BLaER1 (cell line): ENCODE measurements around the gene SNAP91.

Experiments
- H3K27ac ChIP-seq: shearing (Covaris generic); formaldehyde crosslinking; 2 replicates; pipeline ENCODE4 v1.8.1; 2022
- H3K27me3 ChIP-seq: shearing (Covaris generic); formaldehyde crosslinking; 2 replicates; pipeline ENCODE4 v1.8.1; 2022
- H3K36me3 ChIP-seq: shearing (Covaris generic); formaldehyde crosslinking; 2 replicates; pipeline ENCODE4 v1.8.1; 2022
- H3K4me1 ChIP-seq: shearing (Covaris generic); formaldehyde crosslinking; 2 replicates; pipeline ENCODE4 v1.8.1; 2022
- H3K4me2 ChIP-seq: shearing (Covaris generic); formaldehyde crosslinking; 2 replicates; pipeline ENCODE4 v1.8.1; 2022
- H3K4me3 ChIP-seq: shearing (Covaris generic); formaldehyde crosslinking; 2 replicates; pipeline ENCODE4 v1.8.1; 2022
- H3K9ac ChIP-seq: shearing (Covaris generic); formaldehyde crosslinking; 2 replicates; pipeline ENCODE4 v1.8.1; 2022
- H3K9me3 ChIP-seq: shearing (Covaris generic); formaldehyde crosslinking; 2 replicates; pipeline ENCODE4 v1.8.1; 2022
- H4K20me1 ChIP-seq: shearing (Covaris generic); formaldehyde crosslinking; 2 replicates; pipeline ENCODE4 v1.8.1; 2022
- Cebpa-rat ChIP-seq: shearing (Covaris generic); IDR thresholded peaks from 2 replicates; pipeline ENCODE4 v1.8.1; 2022

The SNAP91 gene

DNA sequence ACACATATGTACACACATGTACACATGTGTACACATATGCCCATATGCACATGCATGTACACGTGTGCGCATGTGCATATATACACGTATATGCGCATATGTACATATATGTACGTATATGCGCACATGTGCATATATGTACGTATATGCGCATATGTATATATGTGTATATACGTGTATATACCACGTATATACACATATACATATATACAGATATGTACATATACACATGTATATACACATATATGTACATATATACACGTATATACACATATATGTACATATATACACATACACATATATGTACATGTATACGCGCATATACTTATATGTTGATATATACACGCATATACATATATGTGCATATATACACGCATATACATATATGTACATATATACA, 8.9 kb upstream of the SNAP91 start:
- TF ChIP-seq Cebpa-rat = no peak
- Histone ChIP-seq H3K9me3 (no peaks in the 10 kb centered on the region), H3K9ac (no peak overlapping the region), H3K4me3 (no peak overlapping the region), H3K27ac (no peak overlapping the region), H4K20me1 (no peaks in the 10 kb centered on the region), H3K27me3 (no peaks in the 10 kb centered on the region), H3K36me3 (no peaks in the 10 kb centered on the region), H3K4me1 (no peaks in the 10 kb centered on the region), H3K4me2 (no peak overlapping the region)

DNA sequence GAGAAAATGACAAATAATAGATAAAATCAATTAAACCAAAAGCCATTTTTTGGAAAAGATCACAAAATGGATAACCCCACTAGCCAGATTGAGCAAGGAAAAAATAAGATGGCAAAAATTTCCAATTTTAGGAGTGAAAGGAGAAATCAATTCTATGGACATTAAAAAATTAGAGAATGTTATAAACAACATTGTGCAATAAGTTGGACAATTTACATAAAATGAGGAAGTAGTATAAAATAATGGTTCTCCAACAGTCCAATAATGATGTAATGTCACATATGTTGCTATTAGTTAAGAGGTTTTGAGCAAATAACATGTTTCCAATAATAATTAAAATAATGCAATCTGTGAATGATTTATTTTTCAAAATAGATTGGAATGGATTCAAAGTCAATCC, 3.1 kb upstream of the SNAP91 start:
- Histone ChIP-seq H3K27ac (no peak overlapping the region), H3K4me3 (no peak overlapping the region)

GRCh38 chr6:83709748-83710050, 798 bp upstream of the SNAP91 start:
- no peaks in the 10 kb centered on the region; the same call in 1 of the 2 replicates for H3K9me3 ChIP-seq
- no peak overlapping the region for H3K9ac ChIP-seq
- H3K4me1 ChIP-seq = no peaks in the 10 kb centered on the region
- TF ChIP-seq Cebpa-rat = no peak
- no peaks in the 10 kb centered on the region for H3K36me3 ChIP-seq
- H3K27ac ChIP-seq = no peak overlapping the region
- H4K20me1 ChIP-seq = no peaks in the 10 kb centered on the region
- H3K4me2 ChIP-seq = peak overlapping the region; percentile 86
- H3K4me3 ChIP-seq = peak overlapping the region; percentile 72
- H3K27me3 ChIP-seq = peaks cover 29% of the 10 kb centered on the region

More for the DNA sequence above, 3.1 kb upstream of the SNAP91 start:
- H3K9me3 ChIP-seq = no peaks in the 10 kb centered on the region; the same call in 1 of the 2 replicates
- H3K36me3 ChIP-seq = no peaks in the 10 kb centered on the region
- TF ChIP-seq Cebpa-rat = no peak
- no peak overlapping the region for H3K4me2 ChIP-seq
- no peaks in the 10 kb centered on the region for H4K20me1 ChIP-seq
- H3K4me1 ChIP-seq = no peaks in the 10 kb centered on the region
- H3K27me3 ChIP-seq = peaks cover 29% of the 10 kb centered on the region
- no peak overlapping the region for H3K9ac ChIP-seq

DNA sequence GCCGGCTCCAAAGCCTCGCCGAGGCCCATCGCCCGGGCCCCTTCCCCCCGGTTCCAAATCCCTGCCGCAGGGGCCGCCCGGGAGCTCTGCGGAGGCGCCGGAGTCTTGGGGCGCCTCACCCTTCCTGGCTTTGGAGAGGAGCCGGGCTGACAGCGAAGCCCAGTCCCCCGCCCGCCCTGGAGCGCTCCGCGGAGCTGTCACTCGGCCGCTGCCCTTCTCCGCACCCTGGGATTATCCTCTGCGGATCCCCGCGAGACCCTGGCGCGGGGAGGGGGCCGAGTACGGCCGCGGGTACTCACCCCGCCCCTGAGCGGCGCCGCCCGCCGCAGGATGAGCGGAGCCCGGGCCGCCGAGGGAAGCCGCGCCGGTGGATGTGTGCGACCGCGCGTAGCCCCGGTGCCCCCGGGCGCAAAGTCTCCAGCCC, 343 bp downstream of the SNAP91 start:
- H3K4me2 ChIP-seq = peak overlapping the region; percentile 86
- no peaks in the 10 kb centered on the region; the same call in 1 of the 2 replicates for H3K9me3 ChIP-seq
- H4K20me1 ChIP-seq = no peaks in the 10 kb centered on the region
- no peak for TF ChIP-seq Cebpa-rat
- H3K36me3 ChIP-seq = no peaks in the 10 kb centered on the region
- no peak overlapping the region for H3K9ac ChIP-seq
- H3K27me3 ChIP-seq = peaks cover 29% of the 10 kb centered on the region
- peak overlapping the region; percentile 72 for H3K4me3 ChIP-seq
- H3K4me1 ChIP-seq = no peaks in the 10 kb centered on the region
- no peak overlapping the region for H3K27ac ChIP-seq

DNA sequence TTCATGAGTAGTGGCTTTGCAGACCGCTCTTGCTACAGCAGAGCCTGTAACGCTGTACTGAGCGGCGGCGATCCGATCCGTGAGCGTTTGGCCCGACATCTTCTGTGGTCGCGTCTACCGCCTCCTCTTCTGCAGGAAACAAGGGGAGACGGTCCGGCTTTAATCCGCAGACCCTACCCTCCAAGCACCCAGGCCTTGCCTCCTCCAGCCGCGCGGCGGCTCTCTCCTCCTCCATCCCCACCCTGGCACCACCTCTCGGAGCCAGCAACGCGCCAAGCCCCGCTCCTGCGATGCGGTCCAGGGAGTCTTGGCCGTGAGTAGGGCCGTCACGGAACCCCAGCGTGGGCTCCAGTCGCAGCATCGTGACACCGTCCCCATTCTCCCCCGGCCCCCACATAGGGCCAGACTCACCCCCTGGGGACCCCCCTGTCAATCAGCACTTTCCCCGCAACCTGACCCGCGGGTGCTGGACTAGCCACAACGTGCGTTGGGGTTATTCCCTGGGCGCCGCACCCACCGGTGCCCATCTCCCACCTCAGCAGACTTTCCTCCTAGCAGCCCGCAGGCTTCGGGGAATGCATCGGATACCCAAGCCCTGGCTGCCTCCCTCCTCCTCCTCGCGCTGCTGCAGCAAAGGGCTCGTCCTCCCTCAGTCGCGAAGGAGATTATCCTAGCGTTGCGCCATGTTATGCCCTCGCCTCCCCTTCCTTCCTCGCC, 914 bp downstream of the SNAP91 start:
- no peaks in the 10 kb centered on the region for H4K20me1 ChIP-seq
- peaks cover 29% of the 10 kb centered on the region for H3K27me3 ChIP-seq
- H3K4me3 ChIP-seq = peak overlapping the region; percentile 72
- peak overlapping the region; percentile 86 for H3K4me2 ChIP-seq
- no peak for TF ChIP-seq Cebpa-rat
- H3K4me1 ChIP-seq = no peaks in the 10 kb centered on the region
- no peak overlapping the region for H3K27ac ChIP-seq
- H3K9ac ChIP-seq = no peak overlapping the region
- H3K9me3 ChIP-seq = no peaks in the 10 kb centered on the region; the same call in 1 of the 2 replicates
- H3K36me3 ChIP-seq = no peaks in the 10 kb centered on the region

DNA sequence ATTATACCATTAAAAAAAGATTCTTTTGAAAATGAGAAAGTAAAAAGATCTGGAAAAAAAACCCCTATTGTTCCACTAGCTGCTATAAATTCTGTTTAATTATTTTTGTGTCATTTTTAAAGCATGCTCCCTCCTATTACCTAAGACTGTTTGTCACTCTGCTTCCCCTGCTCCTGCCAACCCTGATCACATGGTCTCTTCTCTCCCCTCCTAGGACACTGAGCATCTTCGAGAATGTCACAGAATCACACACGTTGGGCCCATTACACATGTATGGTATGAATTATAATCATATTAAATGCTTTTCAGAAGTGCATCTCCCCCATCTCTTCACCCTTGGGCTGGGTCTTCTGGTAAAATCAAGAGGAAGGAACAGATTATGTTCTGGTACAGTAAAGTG, 6.2 kb downstream of the SNAP91 start:
- no peaks in the 10 kb centered on the region for H3K36me3 ChIP-seq
- H3K9ac ChIP-seq = no peak overlapping the region
- no peak overlapping the region for H3K27ac ChIP-seq
- no peaks in the 10 kb centered on the region for H3K9me3 ChIP-seq
- no peak overlapping the region for H3K4me2 ChIP-seq
- H4K20me1 ChIP-seq = no peaks in the 10 kb centered on the region
- no peaks in the 10 kb centered on the region for H3K4me1 ChIP-seq
- TF ChIP-seq Cebpa-rat = no peak
- no peak overlapping the region for H3K4me3 ChIP-seq
- peaks cover 5% of the 10 kb centered on the region for H3K27me3 ChIP-seq

- Histone ChIP-seq H4K20me1 (no peaks in the 10 kb centered on the region), H3K9me3 (no peaks in the 10 kb centered on the region), H3K4me1 (no peaks in the 10 kb centered on the region), H3K9ac (no peak overlapping the region), H3K27me3 (no peaks in the 10 kb centered on the region), H3K36me3 (no peaks in the 10 kb centered on the region), H3K4me3 (no peak overlapping the region), H3K4me2 (no peak overlapping the region), H3K27ac (no peak overlapping the region)
- no peak for TF ChIP-seq Cebpa-rat
These were observed 6.8 kb downstream of the SNAP91 start for GRCh38 chr6:83702077-83702476.

DNA sequence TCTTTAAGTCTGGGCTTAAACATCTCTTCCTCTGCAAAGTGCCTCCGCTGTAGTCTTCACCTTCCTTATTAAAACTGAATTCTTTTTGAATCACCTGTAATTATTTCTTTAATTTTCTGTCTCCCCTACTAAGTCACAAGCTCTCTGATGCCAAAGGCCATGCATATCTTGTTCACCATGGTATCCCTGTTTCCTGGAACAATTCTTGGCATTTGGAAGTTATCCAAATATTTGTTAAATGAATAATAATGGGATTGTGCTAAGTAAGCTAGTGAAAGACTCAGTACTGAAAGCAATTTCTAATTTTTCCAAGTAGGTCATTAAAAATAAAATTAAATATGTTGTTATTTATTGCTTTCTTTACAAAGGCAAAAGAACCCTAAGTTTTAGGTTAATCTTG, 12.2 kb downstream of the SNAP91 start:
- no peak for TF ChIP-seq Cebpa-rat
- Histone ChIP-seq H3K9ac (no peak overlapping the region), H3K4me3 (no peak overlapping the region), H3K9me3 (no peaks in the 10 kb centered on the region), H3K4me2 (no peak overlapping the region), H3K36me3 (no peaks in the 10 kb centered on the region), H3K4me1 (no peaks in the 10 kb centered on the region), H3K27me3 (no peaks in the 10 kb centered on the region), H4K20me1 (no peaks in the 10 kb centered on the region), H3K27ac (no peak overlapping the region)

GRCh38 chr6:83685481-83685880, 23.4 kb downstream of the SNAP91 start:
- no peaks in the 10 kb centered on the region for H3K4me1 ChIP-seq
- no peak for TF ChIP-seq Cebpa-rat

GRCh38 chr6:83677791-83678190, 31.1 kb downstream of the SNAP91 start:
- Histone ChIP-seq H4K20me1 (no peaks in the 10 kb centered on the region), H3K9ac (no peak overlapping the region), H3K27me3 (no peaks in the 10 kb centered on the region), H3K36me3 (no peaks in the 10 kb centered on the region), H3K9me3 (no peaks in the 10 kb centered on the region), H3K27ac (no peak overlapping the region), H3K4me1 (no peaks in the 10 kb centered on the region), H3K4me3 (no peak overlapping the region), H3K4me2 (no peak overlapping the region)
- no peak for TF ChIP-seq Cebpa-rat

More at GRCh38 chr6:83685481-83685880, 23.4 kb downstream of the SNAP91 start:
- H3K4me2 ChIP-seq = no peak overlapping the region
- no peak overlapping the region for H3K9ac ChIP-seq
- H4K20me1 ChIP-seq = no peaks in the 10 kb centered on the region
- no peak overlapping the region for H3K4me3 ChIP-seq
- no peaks in the 10 kb centered on the region for H3K9me3 ChIP-seq
- H3K27ac ChIP-seq = no peak overlapping the region
- no peaks in the 10 kb centered on the region for H3K36me3 ChIP-seq
- H3K27me3 ChIP-seq = no peaks in the 10 kb centered on the region

DNA sequence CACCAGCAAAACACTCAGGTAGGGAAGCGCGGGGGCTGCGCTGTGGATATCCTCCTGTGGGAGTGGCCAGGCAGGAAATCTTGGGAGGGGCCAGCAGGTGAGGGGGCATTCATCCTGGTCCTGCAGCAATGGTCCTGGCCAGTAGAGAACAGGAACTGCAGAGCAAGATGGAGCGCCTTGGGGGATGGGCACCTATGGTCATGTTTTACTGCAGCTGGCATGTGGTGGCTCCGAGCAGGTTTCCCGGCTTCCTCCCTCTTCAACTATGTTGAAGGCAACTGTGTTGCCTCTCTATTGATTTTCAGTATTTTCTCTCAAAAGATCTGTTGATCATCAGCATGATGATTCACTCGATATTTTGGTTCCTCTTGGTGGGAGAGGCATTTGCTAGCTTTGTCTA, 70.9 kb downstream of the SNAP91 start:
- H4K20me1 ChIP-seq = no peaks in the 10 kb centered on the region
- no peak for TF ChIP-seq Cebpa-rat
- H3K9ac ChIP-seq = no peak overlapping the region
- no peak overlapping the region for H3K27ac ChIP-seq
- H3K4me1 ChIP-seq = peaks cover 25% of the 10 kb centered on the region
- H3K4me3 ChIP-seq = no peak overlapping the region
- H3K36me3 ChIP-seq = no peaks in the 10 kb centered on the region
- H3K9me3 ChIP-seq = no peaks in the 10 kb centered on the region
- no peaks in the 10 kb centered on the region for H3K27me3 ChIP-seq
- H3K4me2 ChIP-seq = no peak overlapping the region
